ENCODE data around the gene CLSTN1.

The CLSTN1 gene

DNA sequence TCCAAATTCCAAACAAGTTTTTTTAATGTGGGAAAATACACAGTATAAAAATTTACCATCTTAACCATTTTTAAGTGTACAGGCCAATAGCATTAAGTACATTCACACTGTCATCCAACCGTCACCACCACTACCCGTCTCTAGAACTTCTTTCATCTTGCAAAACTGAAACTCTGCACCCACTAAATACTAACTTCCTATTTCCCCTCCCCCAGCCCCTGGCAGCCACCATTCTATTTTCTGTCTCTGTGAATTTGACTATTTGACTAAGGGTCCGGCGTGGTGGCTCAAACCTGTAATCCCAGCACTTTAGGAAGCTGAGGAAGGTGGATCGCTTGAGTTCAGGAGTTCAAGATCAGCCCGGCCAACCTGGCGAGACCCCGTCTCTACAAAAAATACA, 36.1 kb downstream of the CLSTN1 start:
- H3K79me2 ChIP-seq (ENCODE audit: insufficient read depth, low read length), result peaks cover 95% of the 10 kb centered on the region
- peak overlapping the region; percentile 94 for H3K27ac ChIP-seq (ENCODE audit: low read length)
- peaks cover 15% of the 10 kb centered on the region for H4K20me1 ChIP-seq (ENCODE audit: insufficient read depth, low read length)
- peak overlapping the region in 1 of 2 experiments; percentile 13; a peak in 1 of 4 replicates for H3K4me3 ChIP-seq (ENCODE audit: low read depth in 1 of 2, low read length in 2 of 2)
- DNase-seq, result peak; percentile 79
- TF ChIP-seq EZH2 (IDR thresholded peaks at IDR 0.05; ENCODE audit: borderline replicate concordance, low read depth, low read length, severe bottlenecking), result no peak
- TF ChIP-seq, protein P1, sequence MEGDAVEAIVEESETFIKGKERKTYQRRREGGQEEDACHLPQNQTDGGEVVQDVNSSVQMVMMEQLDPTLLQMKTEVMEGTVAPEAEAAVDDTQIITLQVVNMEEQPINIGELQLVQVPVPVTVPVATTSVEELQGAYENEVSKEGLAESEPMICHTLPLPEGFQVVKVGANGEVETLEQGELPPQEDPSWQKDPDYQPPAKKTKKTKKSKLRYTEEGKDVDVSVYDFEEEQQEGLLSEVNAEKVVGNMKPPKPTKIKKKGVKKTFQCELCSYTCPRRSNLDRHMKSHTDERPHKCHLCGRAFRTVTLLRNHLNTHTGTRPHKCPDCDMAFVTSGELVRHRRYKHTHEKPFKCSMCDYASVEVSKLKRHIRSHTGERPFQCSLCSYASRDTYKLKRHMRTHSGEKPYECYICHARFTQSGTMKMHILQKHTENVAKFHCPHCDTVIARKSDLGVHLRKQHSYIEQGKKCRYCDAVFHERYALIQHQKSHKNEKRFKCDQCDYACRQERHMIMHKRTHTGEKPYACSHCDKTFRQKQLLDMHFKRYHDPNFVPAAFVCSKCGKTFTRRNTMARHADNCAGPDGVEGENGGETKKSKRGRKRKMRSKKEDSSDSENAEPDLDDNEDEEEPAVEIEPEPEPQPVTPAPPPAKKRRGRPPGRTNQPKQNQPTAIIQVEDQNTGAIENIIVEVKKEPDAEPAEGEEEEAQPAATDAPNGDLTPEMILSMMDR (IDR thresholded peaks at IDR 0.05; ENCODE audit: borderline replicate concordance, extremely low read depth, low read length, poor library complexity, severe bottlenecking), result no peak
- H2AFZ ChIP-seq (ENCODE audit: low read depth, low read length), result peak overlapping the region; percentile 50
- peak; percentile 96 for ATAC-seq (ENCODE audit: insufficient read depth, low read depth)
- H3K9me3 ChIP-seq (ENCODE audit: insufficient read depth, low read length, severe bottlenecking), result no peaks in the 10 kb centered on the region
- H3K36me3 ChIP-seq (ENCODE audit: insufficient read depth, low read length), result peaks cover 8% of the 10 kb centered on the region
- no peaks in the 10 kb centered on the region for H3K27me3 ChIP-seq (ENCODE audit: insufficient read depth, low read length, poor library complexity)
- H3K9ac ChIP-seq (ENCODE audit: low read depth, low read length), result peak overlapping the region; percentile 47
- H3K4me1 ChIP-seq (ENCODE audit: insufficient read depth, low read length), result peaks cover 28% of the 10 kb centered on the region
- peak overlapping the region; percentile 54 for H3K4me2 ChIP-seq (ENCODE audit: insufficient read depth, low read length)

DNA sequence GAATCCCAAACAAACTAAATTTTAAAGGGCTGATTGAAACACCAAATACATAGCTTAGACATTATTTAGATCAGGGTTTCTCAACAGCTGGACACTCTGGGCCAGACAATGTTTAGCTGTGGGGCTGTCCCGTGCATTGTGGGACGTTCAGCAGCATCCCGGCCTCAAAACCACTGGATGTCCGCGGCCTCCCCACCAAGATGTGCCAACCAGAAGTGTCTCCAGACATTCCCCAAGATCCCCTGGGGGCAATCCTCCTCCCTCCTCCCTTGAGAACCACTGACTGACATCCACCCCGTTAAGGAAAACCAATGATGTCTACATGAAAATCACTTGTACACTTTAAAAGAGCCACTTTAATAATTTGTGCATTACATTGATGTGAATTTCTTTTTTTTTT, 38.4 kb downstream of the CLSTN1 start:
- Histone ChIP-seq H3K9me3 (ENCODE audit: insufficient read depth, low read length, severe bottlenecking) (no peaks in the 10 kb centered on the region), H3K4me1 (ENCODE audit: insufficient read depth, low read length) (peaks cover 28% of the 10 kb centered on the region), H3K4me2 (ENCODE audit: insufficient read depth, low read length) (no peak overlapping the region), H3K36me3 (ENCODE audit: insufficient read depth, low read length) (peaks cover 8% of the 10 kb centered on the region), H3K79me2 (ENCODE audit: insufficient read depth, low read length) (peaks cover 97% of the 10 kb centered on the region), H3K9ac (ENCODE audit: low read depth, low read length) (no peak overlapping the region), H3K27ac (ENCODE audit: low read length) (peak overlapping the region; percentile 1; the same call in 1 of the 2 replicates), H3K4me3 (ENCODE audit: low read depth in 1 of 2, low read length in 2 of 2) (no peak overlapping the region), H2AFZ (ENCODE audit: low read depth, low read length) (no peak overlapping the region), H4K20me1 (ENCODE audit: insufficient read depth, low read length) (peaks cover 21% of the 10 kb centered on the region), H3K27me3 (ENCODE audit: insufficient read depth, low read length, poor library complexity) (no peaks in the 10 kb centered on the region)
- TF ChIP-seq, protein P1 (IDR thresholded peaks at IDR 0.05; ENCODE audit: borderline replicate concordance, extremely low read depth, low read length, poor library complexity, severe bottlenecking), result no peak
- TF ChIP-seq EZH2 (IDR thresholded peaks at IDR 0.05; ENCODE audit: borderline replicate concordance, low read depth, low read length, severe bottlenecking), result no peak
- DNase-seq (no peak), ATAC-seq (ENCODE audit: insufficient read depth, low read depth) (no peak)

DNA sequence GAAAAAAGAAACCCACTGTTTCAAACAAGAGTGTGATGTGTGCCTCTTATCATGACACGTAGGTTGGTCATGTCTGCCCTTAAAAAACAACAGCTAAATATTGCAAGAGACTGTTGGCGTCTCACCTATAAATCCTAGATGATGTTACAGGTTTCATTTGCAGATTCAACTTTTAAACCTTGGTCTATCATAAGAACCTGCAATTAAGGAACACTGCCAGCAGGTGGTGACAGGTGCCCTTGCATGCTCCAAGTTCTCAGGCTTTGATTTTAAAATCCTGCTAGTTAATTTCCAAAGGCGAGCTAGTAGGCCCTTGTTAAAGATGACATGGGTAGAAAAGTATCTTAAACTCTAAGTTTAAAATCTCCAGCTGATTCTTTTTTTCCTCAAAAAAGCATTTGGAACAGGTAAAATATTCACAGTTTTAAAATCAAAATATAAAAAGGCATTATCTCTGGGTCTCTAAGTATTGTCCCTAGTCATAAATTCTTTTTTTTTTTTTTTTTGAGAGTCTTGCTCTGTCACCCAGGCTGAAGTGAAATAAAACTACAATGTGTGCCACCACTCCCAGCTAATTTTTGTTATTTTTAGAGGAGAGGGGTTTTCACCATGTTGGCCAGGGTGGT, 39.1 kb downstream of the CLSTN1 start:
- H3K79me2 ChIP-seq (ENCODE audit: insufficient read depth, low read length), result peaks cover 97% of the 10 kb centered on the region
- no peak overlapping the region for H3K4me2 ChIP-seq (ENCODE audit: insufficient read depth, low read length)
- ATAC-seq (ENCODE audit: insufficient read depth, low read depth), result 0 out of 3 replicates have a peak, but pooled peaks have one; percentile 23
- no peaks in the 10 kb centered on the region for H3K9me3 ChIP-seq (ENCODE audit: insufficient read depth, low read length, severe bottlenecking)
- H4K20me1 ChIP-seq (ENCODE audit: insufficient read depth, low read length), result peaks cover 21% of the 10 kb centered on the region
- H3K36me3 ChIP-seq (ENCODE audit: insufficient read depth, low read length), result peaks cover 8% of the 10 kb centered on the region
- no peak overlapping the region for H3K4me3 ChIP-seq (ENCODE audit: low read depth in 1 of 2, low read length in 2 of 2)
- H3K4me1 ChIP-seq (ENCODE audit: insufficient read depth, low read length), result peaks cover 28% of the 10 kb centered on the region
- H3K27ac ChIP-seq (ENCODE audit: low read length), result peak overlapping the region; percentile 54; the same call in 1 of the 2 replicates
- no peak overlapping the region for H3K9ac ChIP-seq (ENCODE audit: low read depth, low read length)
- TF ChIP-seq EZH2 (IDR thresholded peaks at IDR 0.05; ENCODE audit: borderline replicate concordance, low read depth, low read length, severe bottlenecking), result no peak
- TF ChIP-seq, protein P1 (IDR thresholded peaks at IDR 0.05; ENCODE audit: borderline replicate concordance, extremely low read depth, low read length, poor library complexity, severe bottlenecking), result peak; percentile 87
- no peak overlapping the region for H2AFZ ChIP-seq (ENCODE audit: low read depth, low read length)
- peak; percentile 70 for DNase-seq
- H3K27me3 ChIP-seq (ENCODE audit: insufficient read depth, low read length, poor library complexity), result no peaks in the 10 kb centered on the region
